Measurements from ENCODE around the gene ARMH1.

DNA sequence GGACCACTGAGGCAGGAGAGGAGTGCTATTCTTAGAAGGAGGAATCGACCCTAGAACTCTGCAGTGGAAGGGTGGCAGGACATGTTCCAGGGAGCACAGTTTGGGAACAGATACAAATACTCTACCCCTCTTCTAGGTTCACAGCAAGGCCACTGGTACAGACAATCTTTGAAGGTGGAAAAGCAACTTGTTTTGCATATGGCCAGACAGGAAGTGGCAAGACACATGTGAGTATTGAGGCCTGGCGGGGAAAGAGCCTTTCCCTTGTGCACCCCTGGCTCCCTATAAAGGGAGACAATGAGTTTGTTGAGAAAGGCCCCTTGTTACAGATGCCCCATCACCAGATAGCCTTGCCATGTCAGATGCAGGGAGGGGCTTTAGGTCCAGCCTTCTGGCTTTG lies 82.9 kb downstream of the ARMH1 start:
- TF ChIP-seq, protein P1, sequence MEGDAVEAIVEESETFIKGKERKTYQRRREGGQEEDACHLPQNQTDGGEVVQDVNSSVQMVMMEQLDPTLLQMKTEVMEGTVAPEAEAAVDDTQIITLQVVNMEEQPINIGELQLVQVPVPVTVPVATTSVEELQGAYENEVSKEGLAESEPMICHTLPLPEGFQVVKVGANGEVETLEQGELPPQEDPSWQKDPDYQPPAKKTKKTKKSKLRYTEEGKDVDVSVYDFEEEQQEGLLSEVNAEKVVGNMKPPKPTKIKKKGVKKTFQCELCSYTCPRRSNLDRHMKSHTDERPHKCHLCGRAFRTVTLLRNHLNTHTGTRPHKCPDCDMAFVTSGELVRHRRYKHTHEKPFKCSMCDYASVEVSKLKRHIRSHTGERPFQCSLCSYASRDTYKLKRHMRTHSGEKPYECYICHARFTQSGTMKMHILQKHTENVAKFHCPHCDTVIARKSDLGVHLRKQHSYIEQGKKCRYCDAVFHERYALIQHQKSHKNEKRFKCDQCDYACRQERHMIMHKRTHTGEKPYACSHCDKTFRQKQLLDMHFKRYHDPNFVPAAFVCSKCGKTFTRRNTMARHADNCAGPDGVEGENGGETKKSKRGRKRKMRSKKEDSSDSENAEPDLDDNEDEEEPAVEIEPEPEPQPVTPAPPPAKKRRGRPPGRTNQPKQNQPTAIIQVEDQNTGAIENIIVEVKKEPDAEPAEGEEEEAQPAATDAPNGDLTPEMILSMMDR (conservative IDR thresholded peaks at IDR 0.05; ENCODE audit: low read length), result no peak
- no peak for TF ChIP-seq EZH2phosphoT487 (IDR thresholded peaks at IDR 0.05; ENCODE audit: borderline replicate concordance)
